ENCODE data around the gene CLPX. TPM values are rescaled to one million over a fixed set of nuclear protein-coding genes. Genes with fewer than 3 reads are reported as not detected.

Gene CLPX
- total RNA-seq, 3 donors from 2014 or later = 39.4 to 51.5 (median 50.8) TPM

- H3K9me3 ChIP-seq = no peaks in the 10 kb centered on the region
- no peak for TF ChIP-seq CTCF (IDR thresholded peaks at IDR 0.05)
- ATAC-seq (no peak), DNase-seq (no peak)
- H3K4me3 ChIP-seq = no peak overlapping the region
- intact Hi-C loops (cut with DNase I, micrococcal nuclease) = no loop called here
- no peaks in the 10 kb centered on the region for H3K36me3 ChIP-seq (ENCODE audit: low read depth)
- H3K4me1 ChIP-seq (ENCODE audit: low read depth) = peaks cover 18% of the 10 kb centered on the region
Observed at GRCh38 chr15:65134538-65134937, 50.6 kb downstream of the CLPX start.

GRCh38 chr15:65133548-65134200 is 51.5 kb downstream of the CLPX start, which contains the start of gene PDCD7:
Gene PDCD7 (minus strand): TSS chr15:65133808. CDS start chr15:65133781, 27 bp downstream.
- Histone ChIP-seq H3K36me3 (ENCODE audit: low read depth) (no peaks in the 10 kb centered on the region), H3K9me3 (no peaks in the 10 kb centered on the region), H3K4me1 (ENCODE audit: low read depth) (peaks cover 18% of the 10 kb centered on the region), H3K4me3 (peak within 1 kb of the TSS; percentile 59)
- intact Hi-C loops (cut with DNase I, micrococcal nuclease) = no loop called here
- TF ChIP-seq CTCF (IDR thresholded peaks at IDR 0.05) = no peak
- DNase-seq = peak; percentile 85 to 94 (median 93)
- ATAC-seq = peak; percentile 92

- H3K9me3 ChIP-seq = no peaks in the 10 kb centered on the region
- TF ChIP-seq CTCF (IDR thresholded peaks at IDR 0.05) = no peak
- peak; percentile 27 to 70 (median 58) for DNase-seq
- peaks cover 18% of the 10 kb centered on the region for H3K4me1 ChIP-seq (ENCODE audit: low read depth)
- peak; percentile 81 for ATAC-seq
- H3K4me3 ChIP-seq = peak overlapping the region; percentile 59
- no peaks in the 10 kb centered on the region for H3K36me3 ChIP-seq (ENCODE audit: low read depth)
- intact Hi-C loops (cut with DNase I, micrococcal nuclease) = no loop called here
Observed at GRCh38 chr15:65132878-65133547, 52.1 kb downstream of the CLPX start.

GRCh38 chr15:65130941-65131340 is 54.2 kb downstream of the CLPX start:
- Histone ChIP-seq H3K9me3 (no peaks in the 10 kb centered on the region), H3K4me1 (ENCODE audit: low read depth) (peaks cover 18% of the 10 kb centered on the region), H3K36me3 (ENCODE audit: low read depth) (no peaks in the 10 kb centered on the region), H3K4me3 (no peak overlapping the region)
- intact Hi-C loops (cut with DNase I, micrococcal nuclease) = no loop called here
- no peak for TF ChIP-seq CTCF (IDR thresholded peaks at IDR 0.05)
- ATAC-seq (no peak), DNase-seq (no peak)

GRCh38 chr15:65115542-65115941 is 69.6 kb downstream of the CLPX start:
- Histone ChIP-seq H3K36me3 (ENCODE audit: low read depth) (peaks cover 5% of the 10 kb centered on the region), H3K4me3 (no peak overlapping the region), H3K4me1 (ENCODE audit: low read depth) (no peaks in the 10 kb centered on the region), H3K9me3 (no peaks in the 10 kb centered on the region)
- intact Hi-C loops (cut with DNase I, micrococcal nuclease) = no loop called here
- no peak for TF ChIP-seq CTCF (IDR thresholded peaks at IDR 0.05)
- ATAC-seq (no peak), DNase-seq (no peak)
